ENCODE measurements around the gene CASK.
"Not testable (repeated sequence)": the region's sequence is repeated elsewhere in the genome, so short reads cannot be mapped to it uniquely, and the experiment has no call there.

The CASK gene

DNA sequence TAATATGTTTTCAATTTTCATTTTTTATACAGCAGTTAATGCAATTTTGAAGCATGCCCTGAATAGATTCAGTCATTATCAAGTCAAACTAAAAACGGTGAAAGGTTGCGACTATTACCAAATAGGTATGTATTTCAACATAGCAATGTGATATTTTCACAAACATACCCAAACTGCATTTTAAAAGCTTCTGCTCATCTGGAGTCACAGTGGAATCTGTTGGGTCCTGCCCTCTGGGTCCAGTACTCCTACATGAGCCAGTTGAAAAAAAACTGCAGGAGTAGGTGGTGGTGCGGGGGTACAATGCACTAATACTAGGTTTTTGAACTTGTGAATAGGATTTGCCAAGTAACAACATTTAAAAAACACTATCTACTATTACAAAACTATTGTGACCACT, 233.6 kb downstream of the CASK start:
- DNase-seq (ENCODE audit: low read depth) = peak; percentile 62
- no peak overlapping the region for H3K4me3 ChIP-seq (ENCODE audit: low read depth, low read length)
- no peak for TF ChIP-seq CTCF (conservative IDR thresholded peaks at IDR 0.05; ENCODE audit: low read depth, low read length)

DNA sequence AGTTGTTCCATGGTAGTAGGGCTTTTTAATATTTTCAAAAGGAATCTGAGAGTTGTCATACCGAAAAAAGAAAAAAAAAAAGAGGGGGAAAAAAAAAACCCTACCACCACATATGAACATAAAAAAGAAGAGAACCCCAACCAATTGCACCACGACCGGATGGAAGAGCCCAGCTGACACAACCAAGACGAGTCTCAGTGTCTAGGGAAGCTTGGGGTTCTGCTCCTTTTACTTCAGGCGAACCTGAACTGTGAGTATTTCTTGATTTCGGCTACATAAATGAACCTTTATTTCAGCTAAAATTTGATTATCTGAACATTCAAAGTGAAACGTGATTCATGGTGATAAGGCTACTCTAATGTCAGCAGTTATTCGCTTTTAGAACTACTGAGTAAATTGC, 234.5 kb downstream of the CASK start, which contains the start of gene GPR34:
Gene GPR34, plus strand, starts transcription at position 139 of the 400 bp plus-strand sequence. CDS start 6,661 bp downstream, outside the sequence.
- no peak within 1 kb of the TSS for H3K4me3 ChIP-seq (ENCODE audit: low read depth, low read length)
- no peak for TF ChIP-seq CTCF (conservative IDR thresholded peaks at IDR 0.05; ENCODE audit: low read depth, low read length)
- DNase-seq (ENCODE audit: low read depth) = no peak

- TF ChIP-seq CTCF (conservative IDR thresholded peaks at IDR 0.05; ENCODE audit: low read depth, low read length) = no peak
- DNase-seq (ENCODE audit: low read depth) = no peak
- H3K4me3 ChIP-seq (ENCODE audit: low read depth, low read length) = no peak overlapping the region
Measured at GRCh38 chrX:41688156-41688555, 235.2 kb downstream of the CASK start.

DNA sequence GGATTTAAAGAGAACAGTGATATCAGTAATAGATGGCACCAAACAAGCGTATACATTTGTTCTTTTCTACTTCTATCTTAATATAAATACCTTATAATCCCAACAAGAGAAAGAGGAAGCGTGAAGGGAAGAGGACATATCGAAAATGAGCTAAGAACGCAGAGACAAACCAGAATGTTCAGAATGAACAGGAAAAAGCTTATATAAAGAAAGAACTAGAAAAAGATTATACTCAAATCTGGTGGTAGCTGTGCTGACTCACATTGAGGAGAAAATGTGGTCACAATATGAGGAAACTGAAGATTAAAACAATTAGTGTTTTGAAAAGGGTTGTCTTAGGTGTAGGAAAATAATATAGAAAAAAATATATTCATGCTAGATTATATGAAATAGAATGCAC, 236.6 kb downstream of the CASK start:
- H3K4me3 ChIP-seq (ENCODE audit: low read depth, low read length) = no peak overlapping the region
- no peak for DNase-seq (ENCODE audit: low read depth)

DNA sequence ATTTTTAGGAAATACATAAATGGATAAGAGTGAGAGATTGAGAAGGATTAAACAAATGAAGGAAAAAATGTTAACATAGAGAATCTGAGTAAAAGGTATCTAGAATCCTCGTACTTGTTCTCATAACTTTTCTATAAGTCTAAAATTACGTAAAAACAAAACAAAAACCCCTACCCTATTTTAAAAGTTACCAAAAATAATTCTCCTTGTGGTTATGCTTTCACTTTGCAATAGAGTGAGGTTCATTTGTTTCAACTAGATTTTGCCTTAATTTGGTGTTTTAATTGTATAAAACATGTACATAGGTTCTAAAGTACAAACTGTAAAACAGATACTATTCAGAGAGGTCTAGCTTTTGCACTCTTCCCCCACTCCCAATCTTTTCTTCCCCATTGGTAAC, 238.4 kb downstream of the CASK start:
- no peak overlapping the region for H3K4me3 ChIP-seq (ENCODE audit: low read depth, low read length)
- no peak for DNase-seq (ENCODE audit: low read depth)
- no peak for TF ChIP-seq CTCF (conservative IDR thresholded peaks at IDR 0.05; ENCODE audit: low read depth, low read length)

More for the DNA sequence above, 236.6 kb downstream of the CASK start:
- no peak for TF ChIP-seq CTCF (conservative IDR thresholded peaks at IDR 0.05; ENCODE audit: low read depth, low read length)

DNA sequence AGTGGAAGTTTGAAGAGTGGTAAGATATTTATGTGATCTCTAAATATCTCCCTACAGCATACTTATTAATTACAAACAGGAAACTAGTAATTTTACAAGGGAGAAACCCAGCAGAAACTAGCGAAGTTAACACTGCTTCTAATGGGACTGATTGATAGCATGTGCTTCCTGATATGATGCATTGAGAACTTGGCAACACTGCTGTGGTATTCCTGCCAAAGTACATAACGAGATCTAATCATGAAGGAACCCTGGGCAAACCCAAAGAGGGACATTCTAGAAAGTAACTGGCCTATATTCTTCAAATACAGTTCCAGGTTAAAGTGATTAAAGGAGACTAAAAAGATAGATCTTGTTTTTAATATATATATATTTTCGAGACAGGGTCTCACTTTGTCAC, 239.2 kb downstream of the CASK start:
- no peak overlapping the region for H3K4me3 ChIP-seq (ENCODE audit: low read depth, low read length)
- TF ChIP-seq CTCF (conservative IDR thresholded peaks at IDR 0.05; ENCODE audit: low read depth, low read length) = no peak
- no peak for DNase-seq (ENCODE audit: low read depth)

- DNase-seq (ENCODE audit: low read depth) = peak; percentile 49
- TF ChIP-seq CTCF (conservative IDR thresholded peaks at IDR 0.05; ENCODE audit: low read depth, low read length) = no peak
- H3K4me3 ChIP-seq (ENCODE audit: low read depth, low read length) = no peak overlapping the region
Measured at GRCh38 chrX:41677183-41678060, 245.9 kb downstream of the CASK start.

DNA sequence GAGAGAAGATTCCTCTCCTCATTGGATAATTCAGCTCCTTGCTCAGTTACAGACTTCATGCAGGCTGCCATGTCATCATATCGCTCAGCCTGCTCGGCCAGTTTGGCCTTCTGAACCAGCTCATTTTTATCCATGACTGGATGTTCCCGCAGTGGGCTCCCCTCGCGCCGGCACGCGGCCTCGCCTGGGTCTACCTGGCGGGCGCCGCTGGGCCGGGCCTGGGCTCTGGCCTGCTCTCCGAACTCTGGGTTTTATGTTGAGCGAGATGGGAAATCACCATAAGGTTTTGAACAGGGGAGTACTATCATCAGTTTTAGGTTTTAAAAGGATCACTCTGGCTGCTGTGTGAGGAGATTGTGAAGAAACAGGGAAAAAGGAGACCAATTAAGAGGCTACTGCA, 247.0 kb downstream of the CASK start:
- not testable (repeated sequence) for H3K4me3 ChIP-seq (ENCODE audit: low read depth, low read length); DNase-seq (ENCODE audit: low read depth)
